ENCODE data around the gene VIL1. TPM values are rescaled to one million over a fixed set of nuclear protein-coding genes. Genes with fewer than 3 reads are reported as not detected.

The VIL1 gene
- total RNA-seq, 1 experiment from 2014 or later: 0.49 TPM

GRCh38 chr2:218400167-218400929 lies 18.6 kb upstream of the VIL1 start:
- no peak for ATAC-seq
- CTCF ChIA-PET: interaction anchor here (0.6 kb wide), 1 partner anchor 127 kb away, joined by 4 read pairs; no protein-coding TSS in a partner anchor

GRCh38 chr2:218400930-218401881 lies 17.7 kb upstream of the VIL1 start:
- CTCF ChIA-PET: no interaction called here
- intact Hi-C loops (cut with micrococcal nuclease): loop anchor here (1.0 kb wide), 1 partner anchor 100 kb away; no protein-coding TSS in a partner anchor
- no peak overlapping the region for H2AFZ ChIP-seq (ENCODE audit: low read depth, low read length, poor library complexity, severe bottlenecking)
- no peaks in the 10 kb centered on the region for H3K9me2 ChIP-seq (ENCODE audit: insufficient read depth)
- no TSS peak for BruUV-seq (replicated peaks)
- POLR2A ChIA-PET: no interaction called here
- RAD21 ChIA-PET (ENCODE audit: low non-redundant PET in 1 of 2, low total read pairs in 2 of 2, uncharacterized antibody in 2 of 2, unreplicated experiment in 2 of 2): no interaction called here
- H3K9me3 ChIP-seq (ENCODE audit: control insufficient read depth in 1 of 2, insufficient read depth in 1 of 2, low read depth in 1 of 2, low read length in 2 of 2): no peaks in the 10 kb centered on the region
- H3K4me3 ChIP-seq (replicated peaks in 1 of 2; ENCODE audit: low read depth in 1 of 2, low read length in 2 of 2): peak overlapping the region; percentile 63 to 85
- H3K36me3 ChIP-seq (ENCODE audit: control insufficient read depth in 1 of 2, insufficient read depth in 2 of 2, low read length in 2 of 2): peaks cover 17 to 18% of the 10 kb centered on the region in 2 experiments
- DNase-seq (ENCODE audit: low read depth, low spot score) (no peak), ATAC-seq (no peak)
- peaks cover 38% of the 10 kb centered on the region for H3K79me2 ChIP-seq (ENCODE audit: insufficient read depth, low read length)
- H3K4me1 ChIP-seq (ENCODE audit: control insufficient read depth in 1 of 2, insufficient read depth in 2 of 2, low read length in 2 of 2): peaks cover 27 to 55% of the 10 kb centered on the region in 2 experiments
- no peaks in the 10 kb centered on the region for H3K27me3 ChIP-seq (ENCODE audit: insufficient read depth, low read length)
- peak overlapping the region; percentile 95 for H3K27ac ChIP-seq (ENCODE audit: low read depth, low read length)
- H3K9ac ChIP-seq (ENCODE audit: low read length): peak overlapping the region; percentile 96
- peak overlapping the region; percentile 86 for H3K4me2 ChIP-seq (ENCODE audit: low read length)
- H4K20me1 ChIP-seq (ENCODE audit: insufficient read depth): no peaks in the 10 kb centered on the region
- TF ChIP-seq FOSL1 (IDR thresholded peaks at IDR 0.05; ENCODE audit: low read depth) (no peak), REST (IDR thresholded peaks at IDR 0.05; ENCODE audit: low read depth) (no peak), CBX3 (IDR thresholded peaks at IDR 0.05; ENCODE audit: low read depth) (no peak), ATF3 (IDR thresholded peaks at IDR 0.05) (no peak), EZH2 (IDR thresholded peaks at IDR 0.05) (no peak), ZBTB33 (IDR thresholded peaks at IDR 0.05; ENCODE audit: extremely low read depth, insufficient replicate concordance, low read length) (no peak)

More at GRCh38 chr2:218400167-218400929, 18.6 kb upstream of the VIL1 start:
- ChIA-PET RAD21 (ENCODE audit: low non-redundant PET in 1 of 2, low total read pairs in 2 of 2, uncharacterized antibody in 2 of 2, unreplicated experiment in 2 of 2) (interaction anchor here in 1 of 2 experiments (0.6 kb wide), 1 partner anchor 113 kb away, joined by 3 read pairs; no protein-coding TSS in a partner anchor), POLR2A (no interaction called here)
- Histone ChIP-seq H3K4me3 (replicated peaks in 1 of 2; ENCODE audit: low read depth in 1 of 2, low read length in 2 of 2) (peak overlapping the region; percentile 63 to 85), H2AFZ (ENCODE audit: low read depth, low read length, poor library complexity, severe bottlenecking) (no peak overlapping the region), H3K27me3 (ENCODE audit: insufficient read depth, low read length) (no peaks in the 10 kb centered on the region), H3K27ac (ENCODE audit: low read depth, low read length) (peak overlapping the region; percentile 95), H3K4me1 (ENCODE audit: control insufficient read depth in 1 of 2, insufficient read depth in 2 of 2, low read length in 2 of 2) (peaks cover 22 to 52% of the 10 kb centered on the region in 2 experiments), H3K4me2 (ENCODE audit: low read length) (peak overlapping the region; percentile 86), H3K36me3 (ENCODE audit: control insufficient read depth in 1 of 2, insufficient read depth in 2 of 2, low read length in 2 of 2) (peaks cover 17 to 18% of the 10 kb centered on the region in 2 experiments), H3K9me2 (ENCODE audit: insufficient read depth) (no peaks in the 10 kb centered on the region), H3K79me2 (ENCODE audit: insufficient read depth, low read length) (peaks cover 38% of the 10 kb centered on the region), H3K9me3 (ENCODE audit: control insufficient read depth in 1 of 2, insufficient read depth in 1 of 2, low read depth in 1 of 2, low read length in 2 of 2) (no peaks in the 10 kb centered on the region), H4K20me1 (ENCODE audit: insufficient read depth) (no peaks in the 10 kb centered on the region), H3K9ac (ENCODE audit: low read length) (peak overlapping the region; percentile 96)
- BruUV-seq (replicated peaks): no TSS peak
- intact Hi-C loops (cut with micrococcal nuclease): loop anchor here (1.0 kb wide), 1 partner anchor 99 kb away; no protein-coding TSS in a partner anchor
- TF ChIP-seq ELF1 (IDR thresholded peaks at IDR 0.05; ENCODE audit: borderline replicate concordance, low read depth) (no peak), POLR2AphosphoS5 (IDR thresholded peaks at IDR 0.05; ENCODE audit: low read depth, low read length) (peak; percentile 21; the same call in 1 of the 2 replicates), TCF7L2 (IDR thresholded peaks at IDR 0.05; ENCODE audit: borderline replicate concordance, extremely low read depth, insufficient read depth, insufficient read length) (no peak), SP1 (IDR thresholded peaks at IDR 0.05; ENCODE audit: low read depth) (no peak)
- DNase-seq (ENCODE audit: low read depth, low spot score): no peak
